ENCODE data around the gene ARHGAP28. TPM values are rescaled to one million over a fixed set of nuclear protein-coding genes. Genes with fewer than 3 reads are reported as not detected.

ARHGAP28 gene
- total and polyA plus RNA-seq, 2 experiments from 2014 or later = 13.6 to 23.7 TPM

GRCh38 chr18:6954501-6954900 is 225.0 kb downstream of the ARHGAP28 start:
- Histone ChIP-seq H3K36me3 (peaks cover 11% of the 10 kb centered on the region), H3K4me3 (no peak overlapping the region), H3K9me3 (ENCODE audit: low read depth) (no peaks in the 10 kb centered on the region), H3K27ac (no peak overlapping the region), H3K4me1 (ENCODE audit: low read depth) (peaks cover 3% of the 10 kb centered on the region), H3K27me3 (no peaks in the 10 kb centered on the region)
- no peak for DNase-seq (ENCODE audit: low read depth in 1 of 2, low spot score in 1 of 2)
- no peak for TF ChIP-seq CTCF (IDR thresholded peaks at IDR 0.05; ENCODE audit: low read depth, low read length)

DNA sequence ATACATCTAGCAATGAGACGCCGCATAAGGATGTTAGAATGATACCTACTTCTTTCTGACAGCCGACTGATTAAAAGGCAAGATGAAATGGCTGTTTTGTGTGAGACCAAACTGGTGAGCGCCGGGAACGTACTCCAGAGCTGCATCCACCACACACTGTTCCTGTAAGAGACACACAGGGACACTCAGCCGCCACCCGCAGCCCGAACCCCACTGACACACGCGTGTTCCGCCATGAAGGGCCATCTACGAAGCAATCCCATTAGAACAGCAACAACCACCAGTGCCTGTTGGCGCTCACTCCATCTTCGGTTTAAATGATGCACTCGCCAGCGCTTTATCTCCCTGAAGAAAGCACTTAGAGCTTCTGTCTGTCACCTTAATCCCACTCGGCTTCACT is 225.8 kb downstream of the ARHGAP28 start:
- DNase-seq (ENCODE audit: low read depth in 1 of 2, low spot score in 1 of 2) = no peak
- Histone ChIP-seq H3K4me1 (ENCODE audit: low read depth) (peaks cover 3% of the 10 kb centered on the region), H3K9me3 (ENCODE audit: low read depth) (no peaks in the 10 kb centered on the region), H3K4me3 (no peak overlapping the region), H3K27ac (no peak overlapping the region), H3K27me3 (no peaks in the 10 kb centered on the region), H3K36me3 (peaks cover 13% of the 10 kb centered on the region)
- no peak for TF ChIP-seq CTCF (IDR thresholded peaks at IDR 0.05; ENCODE audit: low read depth, low read length)

DNA sequence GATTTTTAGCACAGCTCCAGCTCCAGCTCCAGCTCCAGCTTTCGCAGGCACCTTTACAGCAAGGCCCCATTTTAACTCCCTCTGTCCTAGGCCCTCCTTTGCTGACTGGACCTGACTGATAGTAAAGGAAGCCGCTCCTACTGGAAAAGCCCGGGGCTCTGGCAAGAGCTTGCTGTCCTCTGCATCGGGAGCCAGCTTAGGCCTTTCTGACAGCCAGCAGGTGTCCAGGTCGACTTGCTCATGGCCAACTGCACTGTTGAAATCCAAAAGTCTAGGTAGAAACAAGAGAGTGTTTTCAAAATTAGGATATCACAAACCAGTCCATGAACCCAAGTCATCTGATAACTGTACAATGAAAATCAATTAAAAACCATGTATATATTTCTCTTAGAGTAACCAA is 227.0 kb downstream of the ARHGAP28 start:
- H3K4me1 ChIP-seq (ENCODE audit: low read depth) = no peaks in the 10 kb centered on the region
- no peaks in the 10 kb centered on the region for H3K27me3 ChIP-seq
- TF ChIP-seq CTCF (IDR thresholded peaks at IDR 0.05; ENCODE audit: low read depth, low read length) = no peak
- H3K9me3 ChIP-seq (ENCODE audit: low read depth) = no peaks in the 10 kb centered on the region
- peaks cover 20% of the 10 kb centered on the region for H3K36me3 ChIP-seq
- no peak overlapping the region for H3K4me3 ChIP-seq
- DNase-seq (ENCODE audit: low read depth in 1 of 2, low spot score in 1 of 2) = no peak
- H3K27ac ChIP-seq = no peak overlapping the region

DNA sequence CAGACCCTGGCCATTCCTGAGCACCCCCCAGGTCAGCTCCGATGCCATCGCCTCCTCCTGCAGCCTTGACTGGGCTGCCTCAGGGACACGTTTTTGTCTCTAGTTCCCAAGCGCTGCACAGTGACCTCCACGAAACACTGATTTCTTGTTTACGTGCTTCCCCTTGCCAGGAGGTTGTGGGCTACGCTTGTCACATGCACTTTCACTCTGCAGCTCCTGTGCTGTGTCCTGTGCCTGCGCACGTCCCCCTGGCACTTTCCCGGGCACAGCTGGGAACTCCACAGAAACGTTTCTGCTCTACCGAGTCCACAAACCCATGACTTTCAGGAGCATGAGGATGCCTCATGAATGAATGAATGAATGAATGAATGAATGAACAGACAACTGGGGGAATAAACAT is 227.5 kb downstream of the ARHGAP28 start:
- TF ChIP-seq CTCF (IDR thresholded peaks at IDR 0.05; ENCODE audit: low read depth, low read length) = no peak
- Histone ChIP-seq H3K4me3 (no peak overlapping the region), H3K4me1 (ENCODE audit: low read depth) (no peaks in the 10 kb centered on the region), H3K27ac (no peak overlapping the region), H3K9me3 (ENCODE audit: low read depth) (no peaks in the 10 kb centered on the region), H3K36me3 (peaks cover 25% of the 10 kb centered on the region), H3K27me3 (no peaks in the 10 kb centered on the region)
- DNase-seq (ENCODE audit: low read depth in 1 of 2, low spot score in 1 of 2) = no peak

DNA sequence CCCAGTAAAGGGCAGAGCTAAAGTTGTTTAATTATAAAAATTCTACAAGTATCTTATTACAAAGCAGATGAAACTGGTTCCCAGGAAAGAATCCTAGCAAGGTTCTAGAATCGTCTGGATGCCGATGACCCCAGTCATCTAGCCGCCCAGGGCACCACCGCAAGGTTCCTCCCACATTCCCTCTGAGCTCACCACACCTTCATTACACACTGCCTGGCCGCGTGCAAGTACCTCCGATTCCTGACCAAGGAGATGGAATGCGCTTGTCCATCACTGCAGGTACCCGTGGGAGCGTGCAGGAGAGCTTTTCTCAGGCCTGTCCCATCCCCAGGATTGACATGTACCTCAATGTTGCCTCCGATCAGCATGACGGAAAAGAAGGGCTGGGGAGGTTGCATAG is 229.6 kb downstream of the ARHGAP28 start:
- no peaks in the 10 kb centered on the region for H3K9me3 ChIP-seq (ENCODE audit: low read depth)
- no peak overlapping the region for H3K4me3 ChIP-seq
- H3K4me1 ChIP-seq (ENCODE audit: low read depth) = no peaks in the 10 kb centered on the region
- TF ChIP-seq CTCF (IDR thresholded peaks at IDR 0.05; ENCODE audit: low read depth, low read length) = no peak
- H3K27me3 ChIP-seq = no peaks in the 10 kb centered on the region
- no peak overlapping the region for H3K27ac ChIP-seq
- no peak for DNase-seq (ENCODE audit: low read depth in 1 of 2, low spot score in 1 of 2)
- H3K36me3 ChIP-seq = peaks cover 25% of the 10 kb centered on the region

- Histone ChIP-seq H3K9me3 (ENCODE audit: low read depth) (no peaks in the 10 kb centered on the region), H3K27ac (no peak overlapping the region), H3K27me3 (no peaks in the 10 kb centered on the region), H3K4me1 (ENCODE audit: low read depth) (no peaks in the 10 kb centered on the region), H3K36me3 (peaks cover 32% of the 10 kb centered on the region), H3K4me3 (no peak overlapping the region)
- TF ChIP-seq CTCF (IDR thresholded peaks at IDR 0.05; ENCODE audit: low read depth, low read length) = no peak
- DNase-seq (ENCODE audit: low read depth in 1 of 2, low spot score in 1 of 2) = no peak
Measured at GRCh38 chr18:6960124-6960523, 230.6 kb downstream of the ARHGAP28 start.

All from cardiac muscle cell (in vitro differentiated cells and primary cell).